BE2C (cell line): ENCODE data around the gene TJP2.

Experiments
- DNase-seq: peaks from one replicate; pipeline ENCODE4 v3.0.0-alpha.2; 2020
- H3K27me3 ChIP-seq: fragments of 250-450 bp; sonication (Bioruptor Pico); 2 replicates; pipeline ENCODE4 v1.5.1; 2020; ENCODE audit warnings: mild to moderate bottlenecking
- H3K36me3 ChIP-seq: fragments of 250-450 bp; sonication (Bioruptor Pico); 2 replicates; pipeline ENCODE4 v1.5.1; 2020; ENCODE audit warnings: mild to moderate bottlenecking
- H3K4me1 ChIP-seq: fragments of 250-450 bp; sonication (Bioruptor Pico); 2 replicates; pipeline ENCODE4 v1.5.1; 2020
- H3K4me3 ChIP-seq: 2 replicates; pipeline ENCODE4 v1.5.1; 2011; ENCODE audit warnings: low read depth, low read length
- H3K9me3 ChIP-seq: fragments of 250-450 bp; sonication (Bioruptor Pico); 2 replicates; pipeline ENCODE4 v1.5.1; 2020
- CTCF ChIP-seq: IDR thresholded peaks from 2 replicates; pipeline ENCODE4 v1.5.1; 2012; ENCODE audit warnings: mild to moderate bottlenecking, low read depth, low read length

Gene TJP2

GRCh38 chr9:69255591-69255990 lies 81.5 kb downstream of the TJP2 start:
- no peak overlapping the region for H3K4me3 ChIP-seq
- no peaks in the 10 kb centered on the region for H3K4me1 ChIP-seq
- no peak for TF ChIP-seq CTCF
- no peaks in the 10 kb centered on the region for H3K9me3 ChIP-seq
- no peak for DNase-seq
- H3K27me3 ChIP-seq, result no peaks in the 10 kb centered on the region
- H3K36me3 ChIP-seq, result peaks cover 17% of the 10 kb centered on the region; the same call in 1 of the 2 replicates

DNA sequence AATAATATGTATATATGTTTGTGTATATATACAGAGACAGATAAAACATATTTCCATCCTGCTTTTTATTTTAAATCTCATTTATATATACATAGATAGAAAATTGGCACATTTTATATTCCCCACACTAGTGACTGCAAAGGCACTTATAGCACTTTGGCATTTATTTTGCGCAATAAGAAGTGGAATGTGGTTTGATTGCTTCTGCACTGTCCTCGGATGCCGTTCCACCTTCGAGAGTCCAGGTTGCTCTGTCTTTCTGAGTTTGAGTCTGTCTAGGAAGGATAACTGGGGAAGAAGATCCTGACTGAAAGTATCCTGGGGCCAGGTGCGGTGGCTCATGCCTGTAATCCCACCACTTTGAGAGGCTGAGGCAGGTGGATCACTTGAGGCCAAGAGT lies 84.5 kb downstream of the TJP2 start:
- no peaks in the 10 kb centered on the region for H3K9me3 ChIP-seq
- no peak for DNase-seq
- peaks cover 9% of the 10 kb centered on the region; the same call in 1 of the 2 replicates for H3K36me3 ChIP-seq
- no peaks in the 10 kb centered on the region for H3K4me1 ChIP-seq
- TF ChIP-seq CTCF, result no peak
- H3K4me3 ChIP-seq, result no peak overlapping the region
- peaks cover 4% of the 10 kb centered on the region for H3K27me3 ChIP-seq

GRCh38 chr9:69260161-69260560 lies 86.1 kb downstream of the TJP2 start:
- Histone ChIP-seq H3K27me3 (peaks cover 20% of the 10 kb centered on the region), H3K4me3 (no peak overlapping the region), H3K36me3 (no peaks in the 10 kb centered on the region), H3K4me1 (no peaks in the 10 kb centered on the region), H3K9me3 (no peaks in the 10 kb centered on the region)
- TF ChIP-seq CTCF, result no peak
- DNase-seq, result no peak

DNA sequence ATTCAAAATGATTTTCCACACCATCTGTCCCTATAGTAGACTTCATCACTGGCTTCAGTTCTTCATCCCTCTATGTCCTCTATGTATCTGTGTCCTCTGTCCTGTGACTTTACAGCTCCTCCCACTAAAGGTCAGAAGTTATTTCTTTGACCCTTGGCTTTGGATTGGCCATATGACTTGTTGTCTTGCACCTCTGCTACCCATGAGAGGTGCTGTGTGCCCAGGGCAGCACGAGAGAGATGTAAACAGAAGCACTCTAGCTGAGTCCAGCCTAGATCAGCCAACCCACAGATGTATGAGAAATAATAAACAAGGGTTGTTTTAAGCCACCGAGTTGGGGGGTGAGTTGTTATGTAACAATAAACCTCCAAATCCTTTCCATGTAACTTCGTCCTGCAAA lies 87.6 kb downstream of the TJP2 start:
- no peaks in the 10 kb centered on the region for H3K4me1 ChIP-seq
- H3K36me3 ChIP-seq, result no peaks in the 10 kb centered on the region
- TF ChIP-seq CTCF, result no peak
- H3K9me3 ChIP-seq, result no peaks in the 10 kb centered on the region
- no peak overlapping the region for H3K4me3 ChIP-seq
- peaks cover 23% of the 10 kb centered on the region for H3K27me3 ChIP-seq
- DNase-seq, result no peak

DNA sequence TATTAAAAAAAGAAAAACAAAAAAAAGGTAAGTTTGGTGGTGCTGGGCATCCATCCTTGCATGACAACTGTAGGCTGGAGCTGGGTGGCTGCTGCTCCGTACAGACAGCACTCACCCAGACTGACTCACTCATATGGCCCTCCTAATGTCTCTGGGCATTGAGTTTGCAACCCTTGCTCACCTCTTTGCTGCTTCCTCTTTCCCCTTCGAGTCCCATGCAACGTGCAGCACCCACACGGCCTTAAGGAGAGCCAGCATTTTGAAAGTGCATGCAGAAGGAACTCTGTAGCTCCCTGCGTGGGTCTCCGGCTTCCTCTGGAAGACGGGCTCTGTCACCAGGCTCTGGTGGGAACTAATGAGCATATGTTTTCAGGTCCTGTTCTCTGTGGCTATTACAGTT lies 90.4 kb downstream of the TJP2 start:
- H3K9me3 ChIP-seq, result no peaks in the 10 kb centered on the region
- H3K27me3 ChIP-seq, result peaks cover 23% of the 10 kb centered on the region
- H3K4me1 ChIP-seq, result no peaks in the 10 kb centered on the region
- DNase-seq, result no peak
- no peak overlapping the region for H3K4me3 ChIP-seq
- no peaks in the 10 kb centered on the region for H3K36me3 ChIP-seq
- no peak for TF ChIP-seq CTCF

DNA sequence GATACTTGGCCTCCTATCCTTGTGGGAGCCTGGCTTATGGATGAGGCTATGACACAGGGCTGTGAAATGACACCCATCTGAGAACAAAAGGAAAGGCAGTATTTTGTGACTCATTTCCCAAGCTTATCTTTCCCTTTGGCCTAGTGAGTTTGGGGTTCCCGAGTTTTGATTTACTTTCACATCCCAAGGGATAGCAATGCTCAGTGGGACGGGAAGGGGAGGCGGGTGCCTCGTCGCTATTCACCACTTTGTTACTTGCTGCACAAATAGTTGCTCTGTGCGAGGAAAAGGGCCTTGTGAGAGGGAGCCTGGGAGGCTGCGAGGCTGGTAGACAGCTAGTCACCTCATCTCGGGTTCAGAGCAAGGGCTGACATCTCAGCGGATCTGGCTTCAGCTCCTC lies 91.8 kb downstream of the TJP2 start:
- Histone ChIP-seq H3K9me3 (no peaks in the 10 kb centered on the region), H3K36me3 (no peaks in the 10 kb centered on the region), H3K27me3 (peaks cover 23% of the 10 kb centered on the region), H3K4me3 (no peak overlapping the region), H3K4me1 (no peaks in the 10 kb centered on the region)
- DNase-seq, result no peak
- no peak for TF ChIP-seq CTCF
